Measurements from ENCODE around the gene WDR33.
"Not testable (repeated sequence)": the region's sequence is repeated elsewhere in the genome, so short reads cannot be mapped to it uniquely, and the experiment has no call there.

The WDR33 gene

DNA sequence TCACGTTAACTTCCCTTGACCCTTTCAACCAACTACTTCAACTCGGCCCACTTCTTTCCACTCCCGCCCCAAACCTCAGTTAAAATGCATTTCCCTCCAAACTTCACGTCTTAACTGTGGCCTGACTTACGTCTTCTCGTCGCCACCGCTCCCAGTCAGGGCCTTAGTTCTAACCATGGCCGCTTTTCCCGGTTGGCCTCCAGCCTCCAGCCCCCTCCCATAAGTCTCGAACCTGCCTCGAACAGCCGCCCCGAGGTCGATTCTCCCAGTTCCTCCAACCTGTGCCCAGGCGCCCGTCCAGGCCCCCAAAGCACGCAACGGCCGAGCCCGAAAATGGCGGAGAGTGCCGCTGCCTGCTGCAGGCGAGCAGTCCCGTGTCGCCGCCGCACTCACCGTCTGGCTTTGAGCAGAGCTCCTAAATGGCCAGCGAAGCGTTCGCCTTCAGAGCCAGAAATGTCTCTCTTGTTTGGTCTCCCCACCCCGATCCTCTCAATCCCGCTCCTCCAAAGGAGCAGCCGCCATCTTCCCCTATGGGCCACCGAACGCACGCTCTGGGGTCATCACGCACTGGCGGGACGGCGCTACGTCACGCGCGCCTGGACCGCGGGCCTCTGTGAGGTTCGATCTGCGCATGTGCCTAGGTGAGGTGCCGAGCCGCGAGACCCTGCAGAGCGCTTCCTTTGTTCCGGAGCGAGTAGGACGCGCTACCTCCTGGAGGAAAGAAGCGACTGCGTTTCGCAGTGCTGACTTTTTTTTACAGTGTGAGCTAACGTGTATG is at the start of gene WDR33:
WDR33 (minus strand) TSS at position 553 of the 778 bp plus-strand sequence. CDS start 40,190 bp downstream, outside the sequence.
- DNase-seq = peak; percentile 94

DNA sequence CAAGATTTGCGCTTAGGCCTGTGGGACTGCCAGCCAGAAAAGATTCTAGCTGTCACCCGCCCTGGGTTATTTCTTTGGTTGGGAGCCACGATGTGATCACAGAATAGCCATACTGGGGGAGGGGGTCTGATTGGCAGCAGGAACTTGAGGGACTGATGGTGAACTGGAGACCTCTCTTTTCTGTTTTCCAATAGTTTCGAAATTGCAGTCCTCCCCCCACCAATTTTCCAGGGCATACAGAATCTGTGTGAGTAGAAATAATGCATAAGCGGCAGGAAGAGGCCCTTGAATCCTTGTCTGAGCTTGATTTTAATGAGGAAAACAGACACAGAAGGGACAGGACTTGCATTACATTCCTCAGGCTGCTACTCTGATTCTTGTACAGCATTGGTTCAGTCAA is 49.2 kb upstream of the WDR33 start:
- DNase-seq = no peak

DNA sequence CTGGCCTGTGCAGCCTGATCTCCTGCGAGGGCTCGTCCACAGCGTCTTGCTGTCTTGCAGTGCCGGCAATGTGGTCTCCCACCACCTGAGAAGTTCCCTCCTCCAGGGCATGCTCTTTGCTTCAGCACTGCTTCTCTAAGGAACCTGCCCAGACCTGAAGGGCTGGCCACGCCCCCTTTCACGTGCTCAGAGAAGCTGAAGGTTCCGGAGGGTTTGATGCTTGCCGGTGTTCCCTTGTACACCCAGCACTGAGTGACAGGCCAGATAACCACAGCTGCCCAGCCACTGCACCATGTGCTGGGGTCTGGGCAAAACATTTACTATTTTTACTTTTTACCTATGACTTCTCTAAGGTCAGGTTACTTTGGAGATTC is 48.7 kb upstream of the WDR33 start:
- DNase-seq = peak; percentile 78

DNA sequence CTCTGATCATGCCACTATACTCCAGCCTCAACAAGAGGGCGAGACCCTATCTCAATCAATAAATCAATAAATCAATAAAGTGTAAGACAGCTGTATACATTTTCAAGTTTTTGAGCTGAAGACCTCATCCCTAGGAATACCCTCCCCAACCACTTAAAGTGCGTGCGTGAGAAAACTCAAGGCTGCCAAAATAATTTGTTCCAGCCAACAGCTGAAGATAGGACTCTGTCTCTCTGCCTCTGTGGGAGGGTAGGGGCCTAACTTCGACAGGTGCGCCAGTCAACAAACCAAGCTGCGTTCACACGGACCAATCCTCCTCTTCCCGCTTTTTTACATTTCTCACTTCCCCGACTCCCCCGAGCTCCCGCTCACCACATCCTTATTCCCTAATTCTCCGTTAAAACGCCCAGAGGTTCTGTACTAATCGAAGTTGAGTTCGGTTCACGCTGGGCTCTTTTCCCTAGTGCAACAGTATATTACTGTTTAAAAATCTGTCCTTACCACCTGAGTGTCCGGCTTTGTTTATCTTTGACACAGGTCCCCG is 46.4 kb upstream of the WDR33 start:
- DNase-seq = no peak

DNA sequence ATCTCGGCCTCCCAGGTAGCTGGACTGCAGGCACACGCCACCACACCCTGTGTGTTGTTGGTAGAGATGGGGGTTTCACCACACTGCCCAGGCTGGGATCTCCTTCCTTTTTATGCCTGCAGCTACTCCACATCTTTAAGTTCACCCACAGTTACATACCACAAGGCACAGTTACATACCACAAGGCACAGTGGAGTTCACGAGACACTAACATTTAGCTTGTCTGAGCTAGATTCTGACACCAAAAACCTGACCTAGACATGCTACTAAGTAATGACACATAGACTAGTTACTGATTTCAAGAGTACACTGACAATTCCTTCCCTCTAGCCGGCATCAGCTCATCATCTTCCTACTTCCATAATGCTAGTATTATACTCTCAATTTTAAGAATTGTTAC is 42.7 kb upstream of the WDR33 start:
- DNase-seq = no peak

GRCh38 chr2:127852388-127852787 is 41.4 kb upstream of the WDR33 start:
- DNase-seq = no peak

DNA sequence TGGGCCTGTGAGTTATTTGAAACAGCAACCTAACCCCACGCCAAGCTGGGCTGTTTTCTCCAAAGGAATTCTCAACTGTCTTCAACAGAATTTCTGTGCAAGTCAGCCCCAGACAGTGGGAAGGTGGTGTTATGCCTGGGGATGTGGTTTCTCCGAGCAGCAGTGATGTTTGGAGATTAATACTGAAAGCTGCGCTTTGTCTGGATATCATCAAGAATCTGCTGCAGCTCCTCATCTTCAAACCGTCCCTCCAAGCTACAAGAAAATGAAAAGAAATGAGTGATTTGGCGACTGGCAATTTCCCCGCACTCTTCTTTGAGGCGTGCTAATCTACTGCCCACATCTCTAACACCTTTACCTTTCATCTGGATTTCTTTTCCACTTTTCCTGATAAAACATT is 37.0 kb upstream of the WDR33 start:
- DNase-seq = no peak

- no peak for DNase-seq
Measured at GRCh38 chr2:127844973-127845372, 34.0 kb upstream of the WDR33 start.

GRCh38 chr2:127843677-127844076 is 32.7 kb upstream of the WDR33 start:
- no peak for DNase-seq

- no peak for DNase-seq
Measured at GRCh38 chr2:127841466-127842178, 30.7 kb upstream of the WDR33 start.

DNA sequence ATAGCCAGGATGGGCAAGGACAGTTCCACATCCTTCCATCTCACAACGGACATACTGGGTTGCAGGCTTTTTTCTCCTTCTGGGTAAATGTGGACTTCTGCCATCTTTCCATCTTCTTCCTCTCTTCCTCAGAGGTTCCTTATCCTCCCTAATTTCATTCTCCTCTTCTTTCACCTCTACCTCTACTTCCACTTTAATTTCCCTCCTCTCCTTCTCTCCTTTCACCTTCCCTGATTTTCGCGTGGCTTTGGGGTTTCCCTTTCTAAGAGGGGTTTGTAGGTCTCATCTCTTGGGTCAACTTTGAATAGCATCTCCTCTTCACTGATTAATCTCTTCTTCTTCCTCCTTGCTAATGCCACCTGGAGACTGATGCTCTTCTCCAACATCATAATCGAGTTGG is 29.9 kb upstream of the WDR33 start:
- no peak for DNase-seq

DNA sequence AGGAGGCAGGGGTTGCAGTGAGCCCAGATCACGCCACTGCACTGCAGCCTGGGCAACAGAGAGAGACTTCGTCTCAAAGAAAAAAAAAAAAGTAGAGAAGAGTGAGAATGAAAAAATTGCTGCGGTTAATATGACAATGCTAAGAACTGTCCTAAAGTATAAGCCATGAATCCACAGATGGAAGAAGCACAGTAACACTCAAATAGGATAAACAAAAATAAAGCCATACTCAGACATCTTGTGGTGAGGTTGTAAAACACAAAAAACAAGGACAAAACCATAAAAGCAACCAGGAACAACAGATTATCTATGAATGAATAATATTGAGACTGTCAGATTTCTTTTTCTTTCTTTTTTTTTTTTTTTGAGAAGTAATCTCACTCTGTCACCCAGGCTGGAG is 24.0 kb upstream of the WDR33 start:
- DNase-seq = no peak

GRCh38 chr2:127829845-127830246 is 18.9 kb upstream of the WDR33 start:
- DNase-seq = peak; percentile 75

DNA sequence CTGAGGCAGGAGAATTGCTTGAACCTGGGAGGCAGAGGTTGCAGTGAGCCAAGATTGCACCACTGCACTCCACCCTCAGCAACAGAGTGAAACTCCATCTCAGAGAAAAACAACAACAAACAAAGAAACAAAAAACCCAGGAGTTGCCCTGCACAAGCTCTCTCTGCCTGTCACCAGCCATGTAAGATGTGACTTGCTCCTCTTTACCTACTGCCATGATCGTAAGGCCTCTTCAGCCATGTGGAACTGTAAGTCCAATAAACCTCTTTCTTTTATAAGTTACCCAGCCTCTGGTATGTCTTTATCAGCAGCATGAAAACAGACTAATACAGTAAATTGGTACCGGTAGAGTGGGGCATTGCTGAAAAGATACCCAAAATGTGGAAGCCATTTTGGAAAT is 15.7 kb upstream of the WDR33 start:
- not testable (repeated sequence) for DNase-seq

DNA sequence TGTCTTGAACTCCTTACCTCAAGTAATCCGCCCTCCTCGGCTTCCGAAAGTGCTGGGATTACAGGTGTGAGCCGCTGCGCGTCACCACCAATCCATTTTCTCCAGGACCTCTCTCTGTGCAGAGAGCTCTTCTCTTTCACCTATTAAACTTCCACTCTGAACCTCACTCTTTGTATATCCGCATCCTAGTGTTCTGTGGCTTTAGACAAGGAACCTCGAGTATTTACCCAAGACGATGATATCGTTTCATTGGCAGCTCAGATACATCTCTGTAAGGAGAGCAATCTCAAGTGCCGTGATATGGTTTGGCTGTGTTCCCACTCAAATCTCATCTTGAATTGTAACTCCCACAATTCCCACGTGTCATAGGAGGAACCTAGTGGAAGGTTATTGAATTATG is 15.1 kb upstream of the WDR33 start:
- DNase-seq = no peak

DNA sequence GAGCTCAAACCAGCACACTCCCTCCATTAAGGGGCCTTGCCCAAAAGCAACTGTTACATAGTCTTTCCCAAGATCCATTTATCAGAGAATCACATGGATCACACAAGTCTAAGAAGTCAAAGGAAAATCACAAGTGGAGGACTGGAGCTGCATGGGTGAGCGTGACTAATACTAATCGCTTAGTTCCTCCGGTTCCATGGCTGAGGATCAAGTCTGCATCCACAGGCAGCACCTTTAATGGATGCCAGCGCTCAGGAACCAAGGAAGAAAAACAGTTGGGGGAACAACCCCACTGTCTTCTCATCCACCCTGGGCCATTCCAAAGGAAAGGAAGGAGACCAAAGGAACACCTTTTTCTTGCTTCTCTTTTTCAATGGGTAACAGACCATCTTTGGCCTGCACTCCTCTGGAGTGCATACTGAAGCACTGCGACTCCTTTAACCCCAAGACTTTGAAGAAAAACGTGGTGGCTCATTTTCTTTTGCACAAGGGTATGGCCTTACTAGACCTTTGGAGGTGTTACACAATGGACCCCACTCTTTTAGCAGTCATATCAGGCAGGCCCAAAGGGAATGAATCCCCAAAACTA is 9.2 kb upstream of the WDR33 start:
- DNase-seq = no peak

- no peak for DNase-seq
Measured at GRCh38 chr2:127818794-127819425, 7.9 kb upstream of the WDR33 start.

GRCh38 chr2:127818241-127818640 is 7.3 kb upstream of the WDR33 start:
- DNase-seq = no peak

DNA sequence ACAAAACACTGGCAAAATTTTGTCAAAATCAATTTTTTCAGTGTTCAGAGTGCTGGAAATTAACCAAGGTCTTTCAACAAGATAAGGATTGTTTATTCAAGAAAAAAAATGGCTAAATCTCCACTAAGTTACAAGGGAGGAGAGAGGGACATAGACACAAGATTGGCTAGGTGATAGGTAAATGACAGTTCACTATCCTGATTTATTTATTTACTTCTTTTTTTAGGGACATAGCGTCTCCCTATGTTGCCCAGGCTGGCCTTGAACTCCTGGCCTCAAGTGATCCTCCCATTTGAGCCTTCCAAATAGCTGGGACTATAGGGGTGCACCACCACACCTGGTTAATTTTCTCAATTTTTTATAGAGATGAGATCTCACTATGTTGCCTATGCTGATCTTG is 3.7 kb upstream of the WDR33 start:
- DNase-seq = no peak

DNA sequence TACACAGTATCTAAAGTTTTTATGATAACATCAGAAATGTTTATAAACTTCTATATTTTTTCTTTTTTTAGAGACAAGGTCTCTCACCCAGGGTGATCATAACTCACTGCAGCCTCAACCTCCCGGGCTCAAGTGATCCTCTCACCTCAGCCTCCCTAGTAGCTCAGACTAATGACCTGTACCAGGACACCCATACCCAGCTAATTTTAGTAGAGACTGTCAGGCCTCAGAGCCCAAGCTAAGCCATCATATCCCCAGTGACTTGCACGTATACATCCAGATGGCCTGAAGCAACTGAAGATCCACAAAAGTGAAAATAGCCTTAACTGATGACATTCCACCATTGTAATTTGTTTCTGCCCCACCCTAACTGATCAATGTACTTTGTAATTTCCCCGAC is 1.5 kb upstream of the WDR33 start:
- not testable (repeated sequence) for DNase-seq

DNA sequence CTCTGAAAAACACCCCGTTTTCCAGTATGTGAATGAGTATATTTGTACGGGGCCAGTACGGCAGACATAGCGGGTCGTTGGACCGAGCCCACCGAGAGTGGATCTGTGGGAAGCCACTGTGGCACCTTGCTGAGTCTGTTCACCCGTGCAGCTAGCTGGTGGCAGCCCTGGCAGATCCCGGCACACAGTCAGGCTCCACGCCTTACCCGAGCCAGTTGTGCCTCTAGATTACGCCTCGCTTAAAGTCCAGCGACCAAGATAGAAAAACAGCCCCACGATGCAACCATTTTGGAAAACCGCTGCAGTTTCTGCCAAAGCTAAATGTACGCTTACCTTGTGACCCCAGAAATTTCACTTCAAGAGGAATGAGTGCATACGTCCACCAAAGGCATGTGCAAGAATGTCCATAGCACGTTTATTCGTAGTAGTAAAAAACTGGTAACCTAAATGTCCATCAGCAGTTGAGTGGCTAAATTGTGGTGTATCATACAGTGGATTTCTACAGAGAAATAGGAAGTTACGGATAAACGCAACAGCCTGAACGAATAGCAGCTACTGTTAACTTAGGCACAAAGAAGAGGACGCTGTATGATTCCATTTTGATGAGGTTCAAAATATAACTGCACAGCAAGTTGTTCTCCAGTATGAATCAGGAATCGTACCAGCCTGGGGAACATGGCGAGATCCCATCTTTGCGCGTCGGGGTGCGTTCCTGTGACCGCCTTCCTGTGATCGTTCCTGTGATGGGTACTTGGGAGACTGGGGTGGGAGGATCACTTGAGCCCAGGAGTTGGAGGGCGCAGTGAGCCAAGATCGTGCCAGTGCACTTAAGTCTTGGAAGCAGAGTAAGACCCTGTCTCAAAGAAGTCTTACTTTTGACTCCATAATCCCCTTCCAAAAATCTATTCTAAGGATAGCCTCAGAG is 688 bp upstream of the WDR33 start:
- DNase-seq = no peak

GRCh38 chr2:127810156-127810618 is 784 bp downstream of the WDR33 start:
- DNase-seq = no peak
